Endothelial cell of umbilical vein (primary cell): ENCODE data around the gene CLDN7. TPM values are rescaled to one million over a fixed set of nuclear protein-coding genes. Genes with fewer than 3 reads are reported as not detected.
A peak's percentile ranks its signal among the peaks of the same experiment; 100 is the strongest.

ENCODE experiments used
- BruUV-seq: library from RNA; stranded (reverse); fragments of 400-500 nt; replicated peaks from 2 replicates; lab custom pipeline; 2021; lab: Mats Ljungman, UMichigan
- CTCF ChIA-PET: fragments of 300-600, 350-600 bp; sonication (Branson Sonifier 250); formaldehyde crosslinking; loops from one replicate; lab custom pipeline; 2021; ENCODE audit warnings: antibody characterized with exemption, inconsistent platforms; lab: Charles Lee
- POLR2A ChIA-PET: fragments of 300-600, 350-600 bp; sonication (Branson Sonifier 250); formaldehyde crosslinking; loops from one replicate; lab custom pipeline; 2021; ENCODE audit warnings: antibody characterized with exemption, inconsistent platforms; lab: Charles Lee
- DNase-seq: peaks from one replicate; pipeline ENCODE4 v3.0.0-alpha.2; 2011; ENCODE audit warnings: low read depth, low spot score
- FAIRE-seq: peaks from 2 replicates; lab custom pipeline; 2011; peaks lifted over from hg19 to GRCh38; lab: Jason Lieb, UNC
- H2AFZ ChIP-seq: 2 replicates; pipeline ENCODE4 v1.6.0; 2012; ENCODE audit warnings: low read depth, low read length, control low read depth, inconsistent platforms
- H3K27ac ChIP-seq: 2 replicates; pipeline ENCODE4 v1.5.1; 2011; ENCODE audit warnings: low read depth, mild to moderate bottlenecking, control low read depth, low read length, moderate library complexity; ENCODE audit not compliant: insufficient read depth
- H3K27me3 ChIP-seq, 2 experiments: 2 replicates each; pipeline versions ENCODE4 v1.6.0 to v1.6.1; 2011; ENCODE audit warnings: low read length in 2 of 2, mixed read lengths in 1 of 2; ENCODE audit not compliant: control insufficient read depth in 2 of 2, insufficient read depth in 2 of 2
- H3K36me3 ChIP-seq, 2 experiments: 2 replicates in 1 of 2; 3 replicates in 1 of 2; pipeline ENCODE4 v1.5.1; 2011; ENCODE audit warnings: low read length in 2 of 2, mild to moderate bottlenecking in 1 of 2, moderate library complexity in 1 of 2; ENCODE audit not compliant: control insufficient read depth in 2 of 2, insufficient read depth in 2 of 2; ENCODE audit errors: extremely low read depth in 1 of 2
- H3K4me1 ChIP-seq: 3 replicates; pipeline ENCODE4 v1.5.1; 2011; ENCODE audit warnings: mild to moderate bottlenecking, low read length; ENCODE audit not compliant: control insufficient read depth, insufficient read depth; ENCODE audit errors: extremely low read depth
- H3K4me2 ChIP-seq: 2 replicates; pipeline ENCODE4 v1.6.1; 2011; ENCODE audit warnings: low read length, control low read depth, mixed read lengths; ENCODE audit not compliant: insufficient read depth
- H3K4me3 ChIP-seq, 3 experiments: fragments of 200-600 bp in 1 of 3; sonication (generic), shearing (Covaris generic) in 1 of 3; replicated peaks in 1 of 3; 2 replicates each; pipeline ENCODE4 v1.5.1; 2011 to 2016; ENCODE audit warnings: control low read depth in 3 of 3, low read length in 3 of 3, mild to moderate bottlenecking in 2 of 3, inconsistent platforms in 1 of 3, low read depth in 1 of 3, moderate library complexity in 1 of 3; ENCODE audit not compliant: insufficient read depth in 1 of 3
- H3K79me2 ChIP-seq: 2 replicates; pipeline ENCODE4 v1.6.0; 2012; ENCODE audit warnings: low read length, inconsistent platforms; ENCODE audit not compliant: control insufficient read depth, insufficient read depth
- H3K9ac ChIP-seq: replicated peaks from 2 replicates; pipeline ENCODE3; 2011; ENCODE audit warnings: low read length, control low read depth; ENCODE audit not compliant: insufficient read depth; ENCODE audit errors: extremely low read depth
- H3K9me1 ChIP-seq: replicated peaks from 3 replicates; pipeline ENCODE4 v1.6.0; 2011; ENCODE audit warnings: mild to moderate bottlenecking, low read length; ENCODE audit not compliant: control insufficient read depth, insufficient read depth; ENCODE audit errors: extremely low read depth
- H3K9me3 ChIP-seq: replicated peaks from 2 replicates; pipeline ENCODE4 v1.5.1; 2012; ENCODE audit warnings: low read length, inconsistent platforms; ENCODE audit not compliant: control insufficient read depth, insufficient read depth
- H4K20me1 ChIP-seq: replicated peaks from 2 replicates; pipeline ENCODE3; 2011; ENCODE audit warnings: mild to moderate bottlenecking, low read length; ENCODE audit not compliant: control insufficient read depth, insufficient read depth; ENCODE audit errors: extremely low read depth
- EZH2 ChIP-seq: IDR thresholded peaks from 2 replicates; pipeline ENCODE4 v1.6.1; 2012; ENCODE audit warnings: borderline replicate concordance, low read depth, mild to moderate bottlenecking, moderate library complexity, low read length, inconsistent platforms; ENCODE audit not compliant: severe bottlenecking
- FOS ChIP-seq: IDR thresholded peaks from 2 replicates; pipeline ENCODE4 v1.6.1; 2011; ENCODE audit warnings: mild to moderate bottlenecking, low read length, moderate library complexity, borderline replicate concordance; ENCODE audit not compliant: insufficient read depth
- GATA2 ChIP-seq: IDR thresholded peaks from 2 replicates; pipeline ENCODE4 v1.7.0; 2011; ENCODE audit warnings: low read depth, mild to moderate bottlenecking, moderate library complexity, mixed read lengths, low read length; ENCODE audit not compliant: insufficient read length, insufficient read depth
- JUN ChIP-seq: IDR thresholded peaks from 2 replicates; pipeline ENCODE4 v1.6.1; 2011; ENCODE audit warnings: borderline replicate concordance, low read depth; ENCODE audit not compliant: insufficient read length, insufficient read depth
- MYC ChIP-seq: IDR thresholded peaks from one replicate; pipeline ENCODE4 v1.6.1; 2011; ENCODE audit warnings: mild to moderate bottlenecking, low read depth, low read length
- POLR2A ChIP-seq: IDR thresholded peaks from 2 replicates; pipeline ENCODE4 v1.6.1; 2012; ENCODE audit warnings: low read depth, mild to moderate bottlenecking, control low read depth, low read length
- POLR2AphosphoS5 ChIP-seq: IDR thresholded peaks from 2 replicates; pipeline ENCODE4 v1.6.1; 2012; ENCODE audit warnings: low read depth, mild to moderate bottlenecking, control low read depth, low read length, moderate library complexity; ENCODE audit not compliant: insufficient read depth
- dilution Hi-C: fragments of 300-500 bp; cut with MboI; formaldehyde crosslinking; loops from one replicate; pipeline ENCODE4 v1.15.0; 2019; ENCODE audit warnings: low sequenced_read_pairs; ENCODE audit not compliant: extremely low pct_ligation_motif_present
- intact Hi-C: fragments of 100-400 bp; cut with micrococcal nuclease; formaldehyde crosslinking; loops from one replicate; pipeline ENCODE4 v1.10.0; 2022
- polyA plus RNA-seq, 4 experiments: library from polyadenylated mRNA; depleted of rRNA in 3 of 4; stranded (reverse) in 3 of 4; unstranded in 1 of 4; fragments of >200 nt; gene quantifications; 2 replicates each; pipeline versions ENCODE4 v1.2.1 to v1.2.3, GENCODE V29; 2011 to 2012; ENCODE audit warnings: missing spikeins in 1 of 4
- total RNA-seq: library from RNA; stranded (reverse); gene quantifications from 2 replicates; pipeline ENCODE4 v1.2.3, GENCODE V29; 2021
- TF ChIP-seq, protein P1 (sequence below): IDR thresholded peaks from 2 replicates; pipeline ENCODE4 v1.6.1; 2011; ENCODE audit not compliant: insufficient read depth, insufficient read length
- TF ChIP-seq, protein P2 (sequence below), 2 donors: IDR thresholded peaks; 1 replicate in 1 of 2; 2 replicates in 1 of 2; pipeline ENCODE4 v1.5.1; 2011; ENCODE audit warnings: low read length in 2 of 2, mild to moderate bottlenecking in 2 of 2, moderate library complexity in 2 of 2, control low read depth in 1 of 2, inconsistent platforms in 1 of 2, low read depth in 1 of 2; ENCODE audit not compliant: insufficient read depth in 1 of 2; ENCODE audit errors: extremely low read depth in 1 of 2

Gene CLDN7
- total and polyA plus RNA-seq, 2 donors (not counting 3 experiments of a cell fraction or from before 2014, with no cell fraction given): 25.4 to 25.7 TPM

DNA sequence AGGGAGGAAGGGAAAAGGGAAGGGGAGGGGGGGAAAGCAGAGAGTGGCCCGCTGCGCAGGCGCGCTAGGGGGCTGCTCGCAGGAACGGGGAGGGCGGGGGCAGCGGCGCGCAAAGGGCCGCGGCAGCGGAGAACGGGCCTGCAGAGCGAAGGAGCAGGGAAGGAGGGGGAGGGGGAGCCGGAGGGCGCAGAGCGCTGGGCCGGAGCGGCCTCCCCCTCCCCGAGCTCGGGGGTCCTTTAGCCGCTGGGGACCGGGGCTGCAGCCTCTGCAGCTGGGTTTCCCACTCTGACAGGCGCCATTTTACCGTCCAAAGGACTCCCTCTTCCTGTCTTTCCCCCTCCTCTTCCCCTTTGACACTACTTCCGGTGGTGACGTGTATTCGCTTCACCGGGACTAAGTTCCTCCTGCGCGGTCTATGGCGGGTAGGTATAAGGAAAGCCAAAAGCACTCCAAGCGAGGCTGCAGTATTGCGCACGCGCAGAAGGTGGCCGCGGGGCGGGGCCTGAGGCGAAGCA, 10.6 kb downstream of the CLDN7 start, which contains the start of gene CTDNEP1:
Gene CTDNEP1, minus strand, starts transcription at position 74 of the 515 bp plus-strand sequence. CDS start 438 bp downstream, outside the sequence.
- Histone ChIP-seq H2AFZ (peak within 1 kb of the TSS; percentile 82), H4K20me1 (no peaks in the 10 kb centered on the region), H3K9me1 (no peaks in the 10 kb centered on the region), H3K27me3 (no peaks in the 10 kb centered on the region), H3K4me3 (peak within 1 kb of the TSS; percentile 57 to 87 (median 83)), H3K79me2 (peaks cover 61% of the 10 kb centered on the region), H3K27ac (peak within 1 kb of the TSS; percentile 95), H3K4me2 (peak within 1 kb of the TSS; percentile 90), H3K9ac (peak within 1 kb of the TSS; percentile 94), H3K9me3 (no peaks in the 10 kb centered on the region), H3K4me1 (peaks cover 23% of the 10 kb centered on the region), H3K36me3 (peaks cover 3 to 13% of the 10 kb centered on the region in 2 experiments)
- POLR2A ChIA-PET: no interaction called here
- CTCF ChIA-PET: interaction anchor here (0.6 to 1.2 kb wide), 3 partner anchors 9 to 53 kb away, joined by 3 to 5 read pairs (median 3); no protein-coding TSS in a partner anchor
- peak; percentile 96 for FAIRE-seq
- intact Hi-C loops (loop anchor here (1.0 to 5.0 kb wide), 6 partner anchors 10 to 186 kb away; partner anchors contain the start of genes FGF11, PHF23, SLC2A4 and TMEM102), dilution Hi-C loops (no loop called here)
- no peak for DNase-seq
- BruUV-seq: no TSS peak
- TF ChIP-seq POLR2A (peak; percentile 69), POLR2AphosphoS5 (no peak), GATA2 (no peak)

DNA sequence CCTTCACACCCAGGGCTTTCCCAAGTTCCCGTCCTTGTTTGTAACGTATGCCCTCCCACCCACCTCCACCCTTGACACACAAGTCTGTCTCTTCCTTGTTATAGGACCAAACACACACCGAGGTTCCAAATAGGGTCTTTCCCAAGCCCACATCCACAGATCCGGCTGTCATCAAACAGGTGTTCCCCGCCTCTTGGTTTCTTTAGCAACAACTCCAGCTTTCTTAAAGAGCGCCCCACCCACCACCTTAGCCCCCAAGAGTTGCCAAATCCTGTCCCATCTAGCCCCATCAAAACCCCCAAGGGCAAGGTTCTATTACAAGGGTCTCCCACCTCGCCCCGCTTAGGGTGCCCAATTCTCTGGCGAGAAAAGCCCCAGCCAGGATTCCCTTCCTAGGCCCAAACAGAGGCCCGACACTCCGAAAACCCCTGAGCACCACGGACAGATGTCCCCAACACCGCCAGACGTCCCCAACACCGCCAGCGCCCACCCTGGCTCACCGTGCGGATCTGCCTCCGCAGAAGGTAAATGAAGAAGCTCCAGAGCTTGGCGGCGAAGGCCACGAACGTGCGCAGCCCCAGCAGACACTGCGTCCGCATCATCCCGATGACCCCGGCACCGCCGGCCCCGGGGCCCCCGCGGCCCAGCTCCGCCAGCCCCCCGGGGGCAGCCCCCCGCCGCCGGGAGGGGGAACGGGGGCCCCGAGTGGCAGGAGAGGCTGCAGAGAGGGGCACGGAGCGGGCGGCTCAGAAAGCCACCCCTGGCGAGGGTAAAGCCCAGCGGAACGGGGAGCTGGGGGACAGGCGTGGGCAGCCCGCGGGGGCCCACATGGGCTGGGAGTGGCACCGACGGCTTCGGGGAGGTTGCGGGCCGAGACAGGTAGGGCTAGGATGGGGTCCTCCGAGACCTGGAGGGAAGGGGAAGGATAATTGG, 11.3 kb downstream of the CLDN7 start:
- Histone ChIP-seq H3K4me1 (peaks cover 23% of the 10 kb centered on the region), H3K36me3 (peaks cover 0 to 15% of the 10 kb centered on the region in 2 experiments), H3K27me3 (no peaks in the 10 kb centered on the region), H3K27ac (peak overlapping the region; percentile 30), H2AFZ (no peak overlapping the region), H3K9ac (peak overlapping the region; percentile 80), H3K9me3 (no peaks in the 10 kb centered on the region), H3K4me2 (peak overlapping the region; percentile 75), H3K79me2 (peaks cover 65% of the 10 kb centered on the region), H3K9me1 (no peaks in the 10 kb centered on the region), H4K20me1 (no peaks in the 10 kb centered on the region), H3K4me3 (peak overlapping the region; percentile 57 to 87 (median 83))
- dilution Hi-C loops: no loop called here
- DNase-seq (peak; percentile 42), FAIRE-seq (peak; percentile 8)
- ChIA-PET POLR2A (no interaction called here), CTCF (interaction anchor here (0.6 to 1.2 kb wide), 3 partner anchors 8 to 52 kb away, joined by 3 to 5 read pairs (median 3); no protein-coding TSS in a partner anchor)
- TF ChIP-seq, protein P1, sequence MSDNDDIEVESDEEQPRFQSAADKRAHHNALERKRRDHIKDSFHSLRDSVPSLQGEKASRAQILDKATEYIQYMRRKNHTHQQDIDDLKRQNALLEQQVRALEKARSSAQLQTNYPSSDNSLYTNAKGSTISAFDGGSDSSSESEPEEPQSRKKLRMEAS: no peak
- TF ChIP-seq POLR2A (no peak), POLR2AphosphoS5 (no peak), JUN (no peak), MYC (no peak), GATA2 (no peak), EZH2 (no peak), FOS (no peak)
- TF ChIP-seq, protein P2, sequence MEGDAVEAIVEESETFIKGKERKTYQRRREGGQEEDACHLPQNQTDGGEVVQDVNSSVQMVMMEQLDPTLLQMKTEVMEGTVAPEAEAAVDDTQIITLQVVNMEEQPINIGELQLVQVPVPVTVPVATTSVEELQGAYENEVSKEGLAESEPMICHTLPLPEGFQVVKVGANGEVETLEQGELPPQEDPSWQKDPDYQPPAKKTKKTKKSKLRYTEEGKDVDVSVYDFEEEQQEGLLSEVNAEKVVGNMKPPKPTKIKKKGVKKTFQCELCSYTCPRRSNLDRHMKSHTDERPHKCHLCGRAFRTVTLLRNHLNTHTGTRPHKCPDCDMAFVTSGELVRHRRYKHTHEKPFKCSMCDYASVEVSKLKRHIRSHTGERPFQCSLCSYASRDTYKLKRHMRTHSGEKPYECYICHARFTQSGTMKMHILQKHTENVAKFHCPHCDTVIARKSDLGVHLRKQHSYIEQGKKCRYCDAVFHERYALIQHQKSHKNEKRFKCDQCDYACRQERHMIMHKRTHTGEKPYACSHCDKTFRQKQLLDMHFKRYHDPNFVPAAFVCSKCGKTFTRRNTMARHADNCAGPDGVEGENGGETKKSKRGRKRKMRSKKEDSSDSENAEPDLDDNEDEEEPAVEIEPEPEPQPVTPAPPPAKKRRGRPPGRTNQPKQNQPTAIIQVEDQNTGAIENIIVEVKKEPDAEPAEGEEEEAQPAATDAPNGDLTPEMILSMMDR (IDR thresholded peaks at IDR 0.05; ENCODE audit: extremely low read depth in 1 of 2, insufficient read depth in 1 of 2, low read depth in 1 of 2, low read length in 2 of 2): no peak
- no TSS peak for BruUV-seq
- intact Hi-C loops: loop anchor here (5.0 kb wide), 1 partner anchor 186 kb away; the partner anchor contains the start of genes FGF11 and TMEM102
